Measurements from ENCODE around the gene TULP3. TPM values are rescaled to one million over a fixed set of nuclear protein-coding genes. Genes with fewer than 3 reads are reported as not detected.
"Not testable (repeated sequence)": the region's sequence is repeated elsewhere in the genome, so short reads cannot be mapped to it uniquely, and the experiment has no call there.

Gene TULP3
- total and polyA plus RNA-seq, 9 donors: 27.3 to 58.6 (median 42.1) TPM

DNA sequence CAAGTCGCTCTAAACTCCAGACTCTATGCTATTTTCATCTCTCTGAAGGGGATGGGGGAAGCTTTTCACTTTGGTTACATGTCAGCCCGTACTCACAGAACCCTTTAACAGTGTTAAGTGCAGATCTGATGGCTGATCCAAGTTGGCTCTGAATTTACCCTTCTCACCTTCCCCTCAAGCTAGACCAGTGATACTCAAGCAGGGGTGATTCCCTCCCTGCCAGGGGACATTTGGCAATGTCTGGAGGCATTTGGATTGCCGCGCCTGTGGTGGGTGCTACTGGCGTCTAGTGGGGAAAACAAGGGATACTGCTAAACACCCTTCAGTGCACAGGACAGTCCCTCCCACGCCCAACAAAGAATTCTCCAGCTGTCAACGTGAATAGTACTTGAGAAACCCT, 27.8 kb upstream of the TULP3 start:
- Histone ChIP-seq H3K27ac (no peak overlapping the region), H3K4me1 (ENCODE audit: insufficient read depth) (peaks cover 3% of the 10 kb centered on the region), H3K9me3 (no peaks in the 10 kb centered on the region), H3K4me3 (no peak overlapping the region), H3K36me3 (no peaks in the 10 kb centered on the region), H3K27me3 (no peaks in the 10 kb centered on the region)
- intact Hi-C loops (cut with DNase I): no loop called here
- 82 to 84% (median 82%) methylated on average over 7 of the region's 7 CpGs for WGBS, 3 donors
- DNase-seq: no peak
- no peak for TF ChIP-seq CTCF (IDR thresholded peaks at IDR 0.05)
- TF ChIP-seq POLR2A (IDR thresholded peaks at IDR 0.05): no peak
- no peak for TF ChIP-seq EP300 (IDR thresholded peaks at IDR 0.05)

DNA sequence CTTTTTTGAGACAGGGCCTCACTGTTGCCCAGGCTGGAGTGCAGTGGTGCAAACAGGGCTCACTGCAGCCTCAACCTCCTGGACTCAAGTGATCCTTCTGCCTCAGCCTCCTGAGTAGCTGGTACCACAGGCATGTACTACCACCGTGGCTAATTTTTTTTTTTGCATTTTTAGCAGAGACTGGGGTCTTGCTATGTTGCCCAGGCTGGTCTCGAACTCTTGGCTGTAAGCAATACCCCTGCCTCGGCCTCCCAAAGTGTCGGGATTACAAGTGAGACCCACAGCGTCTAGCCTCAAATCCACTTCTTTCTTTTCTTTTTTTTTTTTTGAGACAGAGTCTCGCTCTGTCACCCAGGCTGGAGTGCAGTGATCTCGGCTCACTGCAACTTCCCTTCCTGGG, 27.3 kb upstream of the TULP3 start:
- H3K4me1 ChIP-seq (ENCODE audit: insufficient read depth); H3K27me3 ChIP-seq; DNase-seq; intact Hi-C loops (cut with DNase I); H3K27ac ChIP-seq; H3K36me3 ChIP-seq; H3K9me3 ChIP-seq; H3K4me3 ChIP-seq: not testable (repeated sequence)
- 95 to 98% (median 95%) methylated on average over 7 of the region's 7 CpGs for WGBS, 3 donors

DNA sequence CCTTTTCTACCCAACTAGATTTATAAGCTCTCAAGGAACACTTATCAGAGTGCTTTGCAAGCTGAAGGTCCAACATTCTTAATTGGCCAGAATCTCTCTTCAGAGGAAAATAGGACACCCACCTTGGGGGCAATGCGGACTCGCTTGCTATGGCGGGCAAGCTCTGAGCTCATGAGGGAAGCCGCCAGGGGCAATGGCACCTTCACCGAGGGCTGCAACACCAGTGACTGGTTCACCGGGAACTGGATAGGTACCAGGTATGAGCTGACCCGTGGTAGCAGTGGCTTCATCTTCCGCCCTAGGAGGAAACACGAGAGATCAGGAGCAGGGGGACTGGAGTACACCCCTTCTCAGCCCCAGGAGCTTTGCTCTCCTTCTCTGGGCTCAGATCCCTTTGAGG, 26.5 kb upstream of the TULP3 start:
- Histone ChIP-seq H3K4me1 (ENCODE audit: insufficient read depth) (no peaks in the 10 kb centered on the region), H3K9me3 (no peaks in the 10 kb centered on the region), H3K27ac (no peak overlapping the region), H3K4me3 (no peak overlapping the region), H3K36me3 (no peaks in the 10 kb centered on the region), H3K27me3 (no peaks in the 10 kb centered on the region)
- TF ChIP-seq CTCF (IDR thresholded peaks at IDR 0.05) (no peak), EP300 (IDR thresholded peaks at IDR 0.05) (no peak), POLR2A (IDR thresholded peaks at IDR 0.05) (no peak)
- intact Hi-C loops (cut with DNase I): no loop called here
- WGBS, 3 donors: 96 to 98% (median 98%) methylated on average over 9 of the region's 9 CpGs
- DNase-seq: no peak

GRCh38 chr12:2868986-2869632, 21.6 kb upstream of the TULP3 start:
- intact Hi-C loops (cut with DNase I); DNase-seq; H3K4me1 ChIP-seq (ENCODE audit: insufficient read depth); H3K36me3 ChIP-seq; H3K4me3 ChIP-seq; H3K9me3 ChIP-seq; H3K27ac ChIP-seq; H3K27me3 ChIP-seq: not testable (repeated sequence)
- WGBS, 3 donors: 87 to 90% (median 90%) methylated on average over 9 of the region's 9 CpGs

- peak overlapping the region in 1 of 2 donors; percentile 71 for H3K27ac ChIP-seq
- DNase-seq: no peak
- no peak for TF ChIP-seq CTCF (IDR thresholded peaks at IDR 0.05)
- TF ChIP-seq EP300 (IDR thresholded peaks at IDR 0.05): no peak
- no peak for TF ChIP-seq POLR2A (IDR thresholded peaks at IDR 0.05)
- H3K36me3 ChIP-seq: no peaks in the 10 kb centered on the region
- H3K9me3 ChIP-seq: no peaks in the 10 kb centered on the region
- H3K4me1 ChIP-seq (ENCODE audit: insufficient read depth): peaks cover 5% of the 10 kb centered on the region
- peak overlapping the region; percentile 94 for H3K4me3 ChIP-seq
- H3K27me3 ChIP-seq: no peaks in the 10 kb centered on the region
- intact Hi-C loops (cut with DNase I): loop anchor here in 1 of 4 donors (10.0 kb wide), 1 partner anchor 158 kb away; no protein-coding TSS in a partner anchor
- 4 to 10% (median 9%) methylated on average over 18 to 38 of the region's 38 CpGs for WGBS, 3 donors
Measured at GRCh38 chr12:2876431-2877046, 14.2 kb upstream of the TULP3 start.
